Neural progenitor cell (in vitro differentiated cells): ENCODE data around the gene RHPN2. TPM values are rescaled to one million over a fixed set of nuclear protein-coding genes. Genes with fewer than 3 reads are reported as not detected.

ENCODE experiments used
- DNase-seq: peaks from one replicate; pipeline ENCODE4 v3.0.0-alpha.2; 2016; ENCODE audit warnings: low spot score
- H2AFZ ChIP-seq: fragments of 200-600 bp; sonication (generic); replicated peaks from 2 replicates; pipeline ENCODE4 v1.6.1; 2016; ENCODE audit warnings: antibody characterized with exemption
- H3F3A ChIP-seq: fragments of 200-600 bp; sonication (generic); 2 replicates; pipeline ENCODE4 v1.6.1; 2016; ENCODE audit warnings: antibody characterized with exemption, low read depth
- H3K27ac ChIP-seq: fragments of 200-600 bp; sonication (generic); 2 replicates; pipeline ENCODE4 v1.5.1; 2016; ENCODE audit warnings: mild to moderate bottlenecking
- H3K27me3 ChIP-seq: fragments of 200-600 bp; sonication (generic); 2 replicates; pipeline ENCODE4 v1.6.1; 2016; ENCODE audit warnings: mild to moderate bottlenecking, moderate library complexity
- H3K36me3 ChIP-seq: fragments of 200-600 bp; sonication (generic); 2 replicates; pipeline ENCODE4 v1.5.1; 2016
- H3K4me1 ChIP-seq: fragments of 200-600 bp; sonication (generic); 2 replicates; pipeline ENCODE4 v1.6.1; 2016; ENCODE audit warnings: mixed run types
- H3K4me2 ChIP-seq: fragments of 200-600 bp; sonication (generic); 2 replicates; pipeline ENCODE4 v1.6.1; 2016
- H3K4me3 ChIP-seq: fragments of 200-600 bp; sonication (generic); 2 replicates; pipeline ENCODE4 v1.5.1; 2016
- H3K79me2 ChIP-seq: fragments of 200-600 bp; sonication (generic); 2 replicates; pipeline ENCODE4 v1.6.1; 2016; ENCODE audit warnings: low read depth
- H3K9ac ChIP-seq: fragments of 200-600 bp; sonication (generic); 2 replicates; pipeline ENCODE4 v1.6.1; 2016
- H3K9me3 ChIP-seq: fragments of 200-600 bp; sonication (generic); 2 replicates; pipeline ENCODE4 v1.5.1; 2016; ENCODE audit warnings: low read depth
- H4K20me1 ChIP-seq: fragments of 200-600 bp; sonication (generic); 2 replicates; pipeline ENCODE4 v1.6.1; 2016; ENCODE audit warnings: low read depth
- H3K27ac Mint-ChIP-seq: 3 replicates; pipeline ENCODE4 v1.8.0; 2021; ENCODE audit warnings: mixed read lengths
- H3K27me3 Mint-ChIP-seq: 2 replicates; pipeline ENCODE4 v1.8.0; 2022; ENCODE audit warnings: low read depth, mild to moderate bottlenecking, inconsistent platforms, moderate library complexity, mixed read lengths; ENCODE audit not compliant: insufficient read depth
- H3K36me3 Mint-ChIP-seq: 3 replicates; pipeline ENCODE4 v1.8.0; 2021; ENCODE audit warnings: mixed read lengths
- H3K4me1 Mint-ChIP-seq: 3 replicates; pipeline ENCODE4 v1.8.0; 2021; ENCODE audit warnings: mixed read lengths
- H3K4me3 Mint-ChIP-seq: 3 replicates; pipeline ENCODE4 v1.8.0; 2021; ENCODE audit warnings: mild to moderate bottlenecking, moderate library complexity, mixed read lengths
- H3K9me3 Mint-ChIP-seq: 3 replicates; pipeline ENCODE4 v1.8.0; 2020; ENCODE audit warnings: mixed read lengths
- EZH2 ChIP-seq: fragments of 200-600 bp; sonication (generic); IDR thresholded peaks from 2 replicates; pipeline ENCODE4 v1.6.1; 2017; ENCODE audit warnings: antibody characterized with exemption, mild to moderate bottlenecking, moderate library complexity
- EZH2phosphoT487 ChIP-seq: fragments of 200-600 bp; sonication (generic); IDR thresholded peaks from 2 replicates; pipeline ENCODE4 v1.6.1; 2017; ENCODE audit warnings: antibody characterized with exemption
- small RNA-seq: library from RNA; depleted of rRNA; stranded (forward); fragments of <200 nt; gene quantifications from one replicate; pipeline ENCODE3, GENCODE V24; 2015
- total RNA-seq: library from RNA; depleted of rRNA; stranded (reverse); fragments of >200 nt; gene quantifications from 2 replicates; pipeline ENCODE4 v1.2.3, GENCODE V29; 2015; ENCODE audit warnings: low replicate concordance
- TF ChIP-seq, protein P1 (sequence below): fragments of 200-600 bp; sonication (generic); IDR thresholded peaks from 2 replicates; pipeline ENCODE4 v1.5.1; 2017; ENCODE audit warnings: antibody characterized with exemption, mild to moderate bottlenecking

RHPN2 gene
- total RNA-seq, 1 donor from 2014 or later, result 27.0 TPM

DNA sequence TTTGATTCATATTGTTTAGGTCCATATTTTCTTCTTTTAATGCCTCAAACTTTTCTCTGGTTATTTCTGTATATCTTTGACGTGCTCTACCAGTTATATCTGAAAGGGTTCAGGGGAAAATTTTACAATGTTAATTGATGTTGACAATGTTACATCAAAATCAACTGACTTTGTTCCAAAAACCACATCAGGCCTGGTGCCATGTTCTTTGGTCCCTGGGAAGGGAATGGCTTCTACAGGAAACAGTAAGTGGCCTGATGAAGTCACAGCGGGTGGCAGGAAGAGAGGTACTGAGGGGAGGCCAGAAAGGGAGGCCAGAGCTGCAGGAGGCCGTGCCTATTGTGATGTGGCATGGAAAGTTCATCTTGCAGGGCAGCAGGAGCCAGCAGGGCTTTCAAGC is 131.1 kb downstream of the RHPN2 start:
- H3K4me2 ChIP-seq, result no peak overlapping the region
- peaks cover 3% of the 10 kb centered on the region for H3K9me3 Mint-ChIP-seq
- no peak for TF ChIP-seq EZH2phosphoT487
- TF ChIP-seq, protein P1, sequence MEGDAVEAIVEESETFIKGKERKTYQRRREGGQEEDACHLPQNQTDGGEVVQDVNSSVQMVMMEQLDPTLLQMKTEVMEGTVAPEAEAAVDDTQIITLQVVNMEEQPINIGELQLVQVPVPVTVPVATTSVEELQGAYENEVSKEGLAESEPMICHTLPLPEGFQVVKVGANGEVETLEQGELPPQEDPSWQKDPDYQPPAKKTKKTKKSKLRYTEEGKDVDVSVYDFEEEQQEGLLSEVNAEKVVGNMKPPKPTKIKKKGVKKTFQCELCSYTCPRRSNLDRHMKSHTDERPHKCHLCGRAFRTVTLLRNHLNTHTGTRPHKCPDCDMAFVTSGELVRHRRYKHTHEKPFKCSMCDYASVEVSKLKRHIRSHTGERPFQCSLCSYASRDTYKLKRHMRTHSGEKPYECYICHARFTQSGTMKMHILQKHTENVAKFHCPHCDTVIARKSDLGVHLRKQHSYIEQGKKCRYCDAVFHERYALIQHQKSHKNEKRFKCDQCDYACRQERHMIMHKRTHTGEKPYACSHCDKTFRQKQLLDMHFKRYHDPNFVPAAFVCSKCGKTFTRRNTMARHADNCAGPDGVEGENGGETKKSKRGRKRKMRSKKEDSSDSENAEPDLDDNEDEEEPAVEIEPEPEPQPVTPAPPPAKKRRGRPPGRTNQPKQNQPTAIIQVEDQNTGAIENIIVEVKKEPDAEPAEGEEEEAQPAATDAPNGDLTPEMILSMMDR, result no peak
- TF ChIP-seq EZH2, result no peak
- no peak overlapping the region for H3K4me3 Mint-ChIP-seq
- no peak overlapping the region for H3K4me3 ChIP-seq
- H3K27me3 Mint-ChIP-seq, result no peaks in the 10 kb centered on the region
- H3K79me2 ChIP-seq, result no peaks in the 10 kb centered on the region
- H3K27ac Mint-ChIP-seq, result no peak overlapping the region
- no peak overlapping the region for H3K9ac ChIP-seq
- H2AFZ ChIP-seq, result no peak overlapping the region
- no peaks in the 10 kb centered on the region for H3F3A ChIP-seq
- no peaks in the 10 kb centered on the region for H3K27me3 ChIP-seq
- peaks cover 35% of the 10 kb centered on the region for H3K36me3 Mint-ChIP-seq
- H3K27ac ChIP-seq, result no peak overlapping the region
- peaks cover 4% of the 10 kb centered on the region for H3K36me3 ChIP-seq
- no peaks in the 10 kb centered on the region for H4K20me1 ChIP-seq
- no peaks in the 10 kb centered on the region for H3K4me1 ChIP-seq
- no peaks in the 10 kb centered on the region for H3K4me1 Mint-ChIP-seq
- H3K9me3 ChIP-seq, result no peaks in the 10 kb centered on the region
- DNase-seq, result no peak

DNA sequence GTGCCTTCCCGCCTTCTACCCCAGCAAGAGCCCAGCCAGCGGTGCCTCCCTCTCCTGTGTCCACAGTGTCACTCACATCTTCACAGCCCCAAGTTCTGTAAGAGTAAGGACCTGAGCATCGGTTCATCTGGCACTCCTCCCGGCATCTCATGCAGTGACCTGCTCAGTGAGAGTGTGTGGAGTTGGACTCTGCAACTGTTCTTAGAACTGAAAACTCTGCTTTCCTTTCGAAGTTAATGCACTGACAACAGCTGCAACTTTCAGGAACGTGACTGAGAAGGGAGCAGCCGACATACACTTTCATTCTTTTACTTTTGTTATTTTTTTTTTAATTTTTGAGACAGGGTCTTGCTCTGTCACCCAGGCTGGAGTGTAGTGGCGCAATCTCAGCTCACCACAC is 134.1 kb downstream of the RHPN2 start:
- H3K36me3 Mint-ChIP-seq, result peaks cover 43% of the 10 kb centered on the region

GRCh38 chr19:32928806-32929205 is 135.9 kb downstream of the RHPN2 start:
- no peak overlapping the region for H3K4me2 ChIP-seq
- no peak overlapping the region for H2AFZ ChIP-seq
- H3K27ac Mint-ChIP-seq, result no peak overlapping the region
- H3K36me3 ChIP-seq, result peaks cover 4% of the 10 kb centered on the region
- H3K27me3 Mint-ChIP-seq, result no peaks in the 10 kb centered on the region
- no peaks in the 10 kb centered on the region for H3K9me3 ChIP-seq
- H3K9ac ChIP-seq, result no peak overlapping the region
- H3K4me3 ChIP-seq, result no peak overlapping the region
- H3K27ac ChIP-seq, result no peak overlapping the region
- peaks cover 5% of the 10 kb centered on the region for H3K9me3 Mint-ChIP-seq
- no peaks in the 10 kb centered on the region for H3F3A ChIP-seq
- TF ChIP-seq EZH2 (no peak), EZH2phosphoT487 (no peak)
- TF ChIP-seq, protein P1, result no peak
- DNase-seq, result no peak
- H3K36me3 Mint-ChIP-seq, result peaks cover 39% of the 10 kb centered on the region
- no peak overlapping the region for H3K4me3 Mint-ChIP-seq
- H3K79me2 ChIP-seq, result no peaks in the 10 kb centered on the region
- no peaks in the 10 kb centered on the region for H3K4me1 ChIP-seq
- H3K27me3 ChIP-seq, result no peaks in the 10 kb centered on the region
- no peaks in the 10 kb centered on the region for H3K4me1 Mint-ChIP-seq
- H4K20me1 ChIP-seq, result no peaks in the 10 kb centered on the region

More for the DNA sequence above, 134.1 kb downstream of the RHPN2 start:
- Mint-ChIP-seq H3K9me3 (peaks cover 5% of the 10 kb centered on the region), H3K4me1 (no peaks in the 10 kb centered on the region), H3K27ac (no peak overlapping the region), H3K27me3 (no peaks in the 10 kb centered on the region), H3K4me3 (no peak overlapping the region)
- no peak overlapping the region for H3K27ac ChIP-seq
- no peak for DNase-seq
- H3K4me1 ChIP-seq, result no peaks in the 10 kb centered on the region
- no peaks in the 10 kb centered on the region for H3K79me2 ChIP-seq
- TF ChIP-seq, protein P1, result no peak
- TF ChIP-seq EZH2 (no peak), EZH2phosphoT487 (no peak)
- H3K4me3 ChIP-seq, result no peak overlapping the region
- no peaks in the 10 kb centered on the region for H3F3A ChIP-seq
- H3K27me3 ChIP-seq, result no peaks in the 10 kb centered on the region
- no peaks in the 10 kb centered on the region for H3K9me3 ChIP-seq
- no peak overlapping the region for H2AFZ ChIP-seq
- H3K9ac ChIP-seq, result no peak overlapping the region
- no peaks in the 10 kb centered on the region for H4K20me1 ChIP-seq
- H3K36me3 ChIP-seq, result peaks cover 4% of the 10 kb centered on the region
- no peak overlapping the region for H3K4me2 ChIP-seq

Small RNA genes within 50 kb of the gene (small RNA-seq; reads per million reads assigned to genes)
- gene AC008521.1 (not detected), gene AC008521.2 (not detected)

Other genes starting within 250 kb of the RHPN2 start
- not detected in 2 replicates for gene SLC7A9, start 195.1 kb downstream of the RHPN2 start, total RNA-seq
- 22.0 and 26.1 TPM in 2 replicates for gene CEP89, start 92.9 kb downstream of the RHPN2 start, total RNA-seq
- gene FAAP24, start 92.6 kb downstream of the RHPN2 start, total RNA-seq, result 2.7 and 4.4 TPM in 2 replicates
- 6.4 and 7.0 TPM in 2 replicates for gene GPATCH1, start 16.3 kb upstream of the RHPN2 start, total RNA-seq
- not detected in 2 replicates for gene WDR88, start 67.2 kb upstream of the RHPN2 start, total RNA-seq
- gene LRP3, start 129.4 kb upstream of the RHPN2 start, total RNA-seq, result 7.5 and 40.0 TPM in 2 replicates
- gene SLC7A10, start 161.0 kb upstream of the RHPN2 start, total RNA-seq, result 0.79 and 0.81 TPM in 2 replicates
- 0.71 and 2.9 TPM in 2 replicates for gene CEBPA, start 237.6 kb upstream of the RHPN2 start, total RNA-seq